ENCODE data around the gene FARS2. TPM values are rescaled to one million over a fixed set of nuclear protein-coding genes. Genes with fewer than 3 reads are reported as not detected.

The FARS2 gene
- total RNA-seq, 1 experiment from 2014 or later: 13.8 TPM

DNA sequence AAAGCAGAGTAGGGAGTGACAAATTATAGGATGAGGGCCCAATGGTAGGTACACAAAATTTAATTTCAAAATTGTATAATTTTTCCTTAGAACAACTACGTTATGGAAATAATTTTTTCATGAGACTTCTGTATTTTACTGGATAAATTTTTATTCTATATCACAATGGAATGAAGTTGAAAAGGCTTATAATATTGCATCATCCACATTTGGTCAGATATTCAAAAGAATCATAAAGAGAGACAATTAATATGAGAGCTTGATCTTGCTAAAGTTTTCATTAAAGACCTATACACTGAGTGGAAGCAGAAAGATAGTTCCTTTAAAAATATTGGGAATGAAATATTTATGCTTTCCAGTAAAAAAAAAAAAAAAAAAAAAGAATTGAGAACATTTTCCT lies 242.8 kb downstream of the FARS2 start:
- Histone ChIP-seq H3K9me3 (ENCODE audit: control insufficient read depth in 1 of 2, insufficient read depth in 1 of 2, low read depth in 1 of 2, low read length in 2 of 2) (no peaks in the 10 kb centered on the region), H3K4me2 (ENCODE audit: low read length) (no peak overlapping the region), H3K27me3 (ENCODE audit: insufficient read depth, low read length) (no peaks in the 10 kb centered on the region), H3K4me3 (replicated peaks in 1 of 2; ENCODE audit: low read depth in 1 of 2, low read length in 2 of 2) (no peak overlapping the region), H4K20me1 (ENCODE audit: insufficient read depth) (no peaks in the 10 kb centered on the region), H3K27ac (ENCODE audit: low read depth, low read length) (no peak overlapping the region), H3K4me1 (ENCODE audit: control insufficient read depth in 1 of 2, insufficient read depth in 2 of 2, low read length in 2 of 2) (no peaks in the 10 kb centered on the region), H2AFZ (ENCODE audit: low read depth, low read length, poor library complexity, severe bottlenecking) (no peak overlapping the region), H3K9me2 (ENCODE audit: insufficient read depth) (no peaks in the 10 kb centered on the region), H3K9ac (ENCODE audit: low read length) (no peak overlapping the region), H3K36me3 (ENCODE audit: control insufficient read depth in 1 of 2, insufficient read depth in 2 of 2, low read length in 2 of 2) (no peaks in the 10 kb centered on the region), H3K79me2 (ENCODE audit: insufficient read depth, low read length) (no peaks in the 10 kb centered on the region)
- RAD21 ChIA-PET (ENCODE audit: low non-redundant PET in 1 of 2, low total read pairs in 2 of 2, uncharacterized antibody in 2 of 2, unreplicated experiment in 2 of 2): no interaction called here
- no TSS peak for BruUV-seq (replicated peaks)
- intact Hi-C loops (cut with micrococcal nuclease): no loop called here
- TF ChIP-seq SRF (IDR thresholded peaks at IDR 0.05; ENCODE audit: low read depth): no peak
- DNase-seq (ENCODE audit: low read depth, low spot score) (no peak), ATAC-seq (no peak)
- CTCF ChIA-PET: interaction anchor here (1.3 kb wide), 1 partner anchor 33 kb away, joined by 3 read pairs; no protein-coding TSS in a partner anchor
- POLR2A ChIA-PET: no interaction called here

- Histone ChIP-seq H3K9me2 (ENCODE audit: insufficient read depth) (no peaks in the 10 kb centered on the region), H3K27ac (ENCODE audit: low read depth, low read length) (no peak overlapping the region), H4K20me1 (ENCODE audit: insufficient read depth) (no peaks in the 10 kb centered on the region), H3K9ac (ENCODE audit: low read length) (no peak overlapping the region), H2AFZ (ENCODE audit: low read depth, low read length, poor library complexity, severe bottlenecking) (no peak overlapping the region), H3K4me1 (ENCODE audit: control insufficient read depth in 1 of 2, insufficient read depth in 2 of 2, low read length in 2 of 2) (no peaks in the 10 kb centered on the region), H3K36me3 (ENCODE audit: control insufficient read depth in 1 of 2, insufficient read depth in 2 of 2, low read length in 2 of 2) (no peaks in the 10 kb centered on the region), H3K79me2 (ENCODE audit: insufficient read depth, low read length) (no peaks in the 10 kb centered on the region), H3K27me3 (ENCODE audit: insufficient read depth, low read length) (no peaks in the 10 kb centered on the region), H3K9me3 (ENCODE audit: control insufficient read depth in 1 of 2, insufficient read depth in 1 of 2, low read depth in 1 of 2, low read length in 2 of 2) (no peaks in the 10 kb centered on the region), H3K4me3 (replicated peaks in 1 of 2; ENCODE audit: low read depth in 1 of 2, low read length in 2 of 2) (no peak overlapping the region), H3K4me2 (ENCODE audit: low read length) (no peak overlapping the region)
- no peak for TF ChIP-seq SP1 (IDR thresholded peaks at IDR 0.05; ENCODE audit: low read depth)
- TF ChIP-seq TCF7L2 (IDR thresholded peaks at IDR 0.05; ENCODE audit: borderline replicate concordance, extremely low read depth, insufficient read depth, insufficient read length): no peak
- TF ChIP-seq SRF (IDR thresholded peaks at IDR 0.05; ENCODE audit: low read depth): no peak
- TF ChIP-seq REST (IDR thresholded peaks at IDR 0.05; ENCODE audit: low read depth): no peak
- no peak for TF ChIP-seq YY1 (IDR thresholded peaks at IDR 0.05; ENCODE audit: extremely low read depth, insufficient replicate concordance, low read depth, low read length)
- no peak for TF ChIP-seq JUND (IDR thresholded peaks at IDR 0.05)
- no peak for TF ChIP-seq RAD21 (IDR thresholded peaks at IDR 0.05; ENCODE audit: low read depth)
- ChIA-PET POLR2A (no interaction called here), CTCF (interaction anchor here (2.0 kb wide), 1 partner anchor 35 kb away, joined by 5 read pairs; no protein-coding TSS in a partner anchor), RAD21 (ENCODE audit: low non-redundant PET in 1 of 2, low total read pairs in 2 of 2, uncharacterized antibody in 2 of 2, unreplicated experiment in 2 of 2) (no interaction called here)
- ATAC-seq (no peak), DNase-seq (ENCODE audit: low read depth, low spot score) (no peak)
- intact Hi-C loops (cut with micrococcal nuclease): no loop called here
- BruUV-seq (replicated peaks): no TSS peak
These were observed 244.8 kb downstream of the FARS2 start for GRCh38 chr6:5506149-5506548.

Measured in HCT116 (cell line).